Liver (tissue), 10 donors: ENCODE data around the gene TMBIM1. TPM values are rescaled to one million over a fixed set of nuclear protein-coding genes. Genes with fewer than 3 reads are reported as not detected.

Experiments used
- DNase-seq: peaks from one replicate; pipeline ENCODE4 v3.0.0-alpha.2; 2017; ENCODE audit warnings: low spot score
- H3K27ac ChIP-seq, 2 donors: one replicate each; pipeline ENCODE4 v1.7.0; 2013; ENCODE audit warnings: inconsistent platforms in 2 of 2, low read length in 2 of 2, control low read depth in 1 of 2, low read depth in 1 of 2, mild to moderate bottlenecking in 1 of 2
- H3K27me3 ChIP-seq, 4 donors: one replicate each; pipeline versions ENCODE4 v1.6.1 to v1.7.0; 2013; ENCODE audit warnings: low read length in 3 of 4, inconsistent platforms in 1 of 4, mild to moderate bottlenecking in 1 of 4, moderate library complexity in 1 of 4; ENCODE audit not compliant: control insufficient read depth in 4 of 4, insufficient read depth in 4 of 4
- H3K36me3 ChIP-seq, 4 donors: one replicate each; pipeline versions ENCODE4 v1.6.1 to v1.7.0; 2013; ENCODE audit warnings: low read length in 3 of 4, mild to moderate bottlenecking in 3 of 4, low read depth in 1 of 4, moderate library complexity in 1 of 4; ENCODE audit not compliant: control insufficient read depth in 4 of 4, insufficient read depth in 3 of 4
- H3K4me1 ChIP-seq, 4 donors: one replicate each; pipeline versions ENCODE4 v1.6.1 to v1.7.0; 2013; ENCODE audit warnings: low read length in 3 of 4, mild to moderate bottlenecking in 3 of 4, moderate library complexity in 1 of 4; ENCODE audit not compliant: control insufficient read depth in 4 of 4, insufficient read depth in 4 of 4
- H3K4me3 ChIP-seq, 3 donors: one replicate each; pipeline versions ENCODE4 v1.6.1 to v1.7.0; 2013; ENCODE audit warnings: low read length in 3 of 3, control low read depth in 1 of 3, low read depth in 1 of 3, mild to moderate bottlenecking in 1 of 3
- H3K9ac ChIP-seq, 2 donors: one replicate each; pipeline ENCODE4 v1.7.0; 2013; ENCODE audit warnings: low read length in 2 of 2, mild to moderate bottlenecking in 2 of 2, moderate library complexity in 2 of 2, control low read depth in 1 of 2, low read depth in 1 of 2
- H3K9me3 ChIP-seq, 4 donors: one replicate each; pipeline versions ENCODE4 v1.6.1 to v1.7.0; 2013; ENCODE audit warnings: low read length in 3 of 4; ENCODE audit not compliant: control insufficient read depth in 4 of 4
- ATF3 ChIP-seq: IDR thresholded peaks from 2 replicates; pipeline ENCODE4 v1.6.1; 2016; ENCODE audit warnings: antibody characterized with exemption
- CTCF ChIP-seq: fragments of 150-350 bp; IDR thresholded peaks from 2 replicates; pipeline ENCODE4 v1.5.1; 2017; ENCODE audit warnings: improper control_type of control experiment, low read depth, low read length; ENCODE audit not compliant: missing input control
- EGR1 ChIP-seq, 2 donors: IDR thresholded peaks; 2 replicates each; pipeline ENCODE4 v1.6.1; 2016 to 2018; ENCODE audit warnings: antibody characterized with exemption in 2 of 2, low read depth in 2 of 2
- FOXA1 ChIP-seq: IDR thresholded peaks from 2 replicates; pipeline ENCODE4 v1.6.1; 2016; ENCODE audit warnings: antibody characterized with exemption
- FOXA2 ChIP-seq: IDR thresholded peaks from 2 replicates; pipeline ENCODE4 v1.6.1; 2016; ENCODE audit warnings: antibody characterized with exemption
- GABPA ChIP-seq, 2 donors: IDR thresholded peaks in 1 of 2; conservative IDR thresholded peaks in 1 of 2; 2 replicates each; pipeline ENCODE4 v1.6.1; 2016; ENCODE audit warnings: antibody characterized with exemption in 2 of 2, mild to moderate bottlenecking in 1 of 2, moderate library complexity in 1 of 2
- HNF4A ChIP-seq, 2 donors: conservative IDR thresholded peaks; 2 replicates each; pipeline ENCODE4 v1.6.1; 2016; ENCODE audit warnings: antibody characterized with exemption in 2 of 2, mild to moderate bottlenecking in 2 of 2
- HNF4G ChIP-seq: IDR thresholded peaks from 2 replicates; pipeline ENCODE4 v1.6.1; 2016; ENCODE audit warnings: antibody characterized with exemption
- JUND ChIP-seq, 2 donors: IDR thresholded peaks; 2 replicates each; pipeline ENCODE4 v1.6.1; 2016; ENCODE audit warnings: antibody characterized with exemption in 2 of 2
- MAX ChIP-seq: IDR thresholded peaks from 2 replicates; pipeline ENCODE4 v1.6.1; 2016; ENCODE audit warnings: antibody characterized with exemption
- NR2F2 ChIP-seq: IDR thresholded peaks from 2 replicates; pipeline ENCODE4 v1.6.1; 2016; ENCODE audit warnings: antibody characterized with exemption
- RAD21 ChIP-seq, 2 donors: IDR thresholded peaks; 2 replicates each; pipeline ENCODE4 v1.6.1; 2016; ENCODE audit warnings: antibody characterized with exemption in 2 of 2, mild to moderate bottlenecking in 2 of 2
- REST ChIP-seq: IDR thresholded peaks from 2 replicates; pipeline ENCODE4 v1.6.1; 2016; ENCODE audit warnings: antibody characterized with exemption, mild to moderate bottlenecking
- RXRA ChIP-seq, 2 donors: IDR thresholded peaks; 2 replicates each; pipeline ENCODE4 v1.6.1; 2017 to 2018; ENCODE audit warnings: antibody characterized with exemption in 2 of 2, mild to moderate bottlenecking in 1 of 2
- SP1 ChIP-seq: IDR thresholded peaks from 2 replicates; pipeline ENCODE4 v1.6.1; 2018; ENCODE audit warnings: antibody characterized with exemption, mild to moderate bottlenecking
- TAF1 ChIP-seq: conservative IDR thresholded peaks from 2 replicates; pipeline ENCODE4 v1.6.1; 2016; ENCODE audit warnings: antibody characterized with exemption, mild to moderate bottlenecking
- YY1 ChIP-seq: IDR thresholded peaks from 2 replicates; pipeline ENCODE4 v1.6.1; 2016; ENCODE audit warnings: antibody characterized with exemption, mild to moderate bottlenecking
- ZBTB33 ChIP-seq: IDR thresholded peaks from 2 replicates; pipeline ENCODE4 v1.6.1; 2016; ENCODE audit warnings: antibody characterized with exemption
- WGBS: extraction: QIAGEN DNeasy Blood & Tissue Kit; methylation state at CpG from one replicate; pipeline ENCODE4 v1.1.7; 2013; 5-methylcytosine and 5-hydroxymethylcytosine counted together
- polyA plus RNA-seq, 2 donors: library from polyadenylated mRNA; stranded (reverse) in 1 of 2; unstranded in 1 of 2; fragments of 200-250 nt in 1 of 2; fragments of >200 nt in 1 of 2; fragmentation: Nextera tagmentation in 1 of 2; extraction: Ambion mirVana in 1 of 2; gene quantifications; one replicate each; pipeline versions ENCODE4 v1.2.1 to v1.2.3, GENCODE V29; 2013 to 2015
- small RNA-seq: library from RNA; depleted of rRNA; stranded (forward); fragments of <200 nt; gene quantifications from one replicate; pipeline ENCODE3, GENCODE V24; 2014
- total RNA-seq, 2 donors: library from RNA; depleted of rRNA; stranded (reverse); fragments of >200 nt; gene quantifications; one replicate each; pipeline ENCODE4 v1.2.3, GENCODE V29; 2014
- donor health status: healthy.
- donor health status: healthy.
- donor health status: healthy.
- donor health status: healthy.
- donor health status: healthy.

TMBIM1 gene
- total and polyA plus RNA-seq, 4 donors: 61.8 to 133 (median 114) TPM

- WGBS: 89% methylated on average over 3 of the region's 3 CpGs
- Histone ChIP-seq H3K27me3 (no peaks in the 10 kb centered on the region), H3K4me3 (no peak overlapping the region), H3K27ac (no peak overlapping the region), H3K4me1 (peaks cover 0 to 5% (median 1%) of the 10 kb centered on the region in 4 donors), H3K9me3 (no peaks in the 10 kb centered on the region), H3K36me3 (peaks cover 3 to 21% (median 16%) of the 10 kb centered on the region in 4 donors), H3K9ac (no peak overlapping the region)
- DNase-seq: no peak
- TF ChIP-seq GABPA (IDR thresholded peaks at IDR 0.05 in 1 of 2, conservative IDR thresholded peaks at IDR 0.05 in 1 of 2) (no peak), EGR1 (IDR thresholded peaks at IDR 0.05; ENCODE audit: low read depth in 2 of 2) (no peak), ZBTB33 (no peak), SP1 (no peak), YY1 (no peak), JUND (IDR thresholded peaks at IDR 0.05) (no peak), FOXA2 (no peak), NR2F2 (no peak), RXRA (IDR thresholded peaks at IDR 0.05) (no peak), ATF3 (no peak), HNF4G (no peak), TAF1 (no peak), REST (no peak), HNF4A (conservative IDR thresholded peaks at IDR 0.05) (no peak), RAD21 (IDR thresholded peaks at IDR 0.05) (no peak), FOXA1 (no peak), MAX (no peak), CTCF (no peak)
Measured at GRCh38 chr2:218226903-218227302, 65.4 kb downstream of the TMBIM1 start.

Small RNA genes lying within 50 kb of the gene (small RNA-seq; reads per million reads assigned to genes)
- not detected for gene MIR6810

Other genes with a start within 250 kb of the TMBIM1 start
- gene RUFY4, start 223.2 kb downstream of the TMBIM1 start, total RNA-seq: under 1 TPM; 0.05 to 0.08 TPM
- under 1 TPM in 1 of 2 donors, not detected in 1; 0.08 TPM for gene RUFY4, start 223.2 kb downstream of the TMBIM1 start, polyA plus RNA-seq
- gene CXCR2, start 166.5 kb downstream of the TMBIM1 start, total RNA-seq: 1 to 10 TPM in 1 of 2 donors, under 1 TPM in 1; 0.47 to 1.3 TPM
- 1 to 10 TPM in 1 of 2 donors, under 1 TPM in 1; 0.60 to 1.8 TPM for gene CXCR2, start 166.5 kb downstream of the TMBIM1 start, polyA plus RNA-seq
- gene CXCR1, start 125.5 kb downstream of the TMBIM1 start, total RNA-seq: 1 to 10 TPM in 1 of 2 donors, under 1 TPM in 1; 0.33 to 1.8 TPM
- gene CXCR1, start 125.5 kb downstream of the TMBIM1 start, polyA plus RNA-seq: 1 to 10 TPM in 1 of 2 donors, under 1 TPM in 1; 0.26 to 1.1 TPM
- gene ARPC2, start 75.3 kb downstream of the TMBIM1 start, total RNA-seq: 10 to 100 TPM; 58.1 to 74.7 TPM
- 10 to 100 TPM; 72.8 to 83.6 TPM for gene ARPC2, start 75.3 kb downstream of the TMBIM1 start, polyA plus RNA-seq
- 1 to 10 TPM in 1 of 2 donors, under 1 TPM in 1; 0.42 to 1.4 TPM for gene GPBAR1, start 31.5 kb downstream of the TMBIM1 start, total RNA-seq
- gene GPBAR1, start 31.5 kb downstream of the TMBIM1 start, polyA plus RNA-seq: 1 to 10 TPM; 2.1 to 2.7 TPM
- gene AAMP, start 22.4 kb downstream of the TMBIM1 start, total RNA-seq: 100 to 1,000 TPM in 1 of 2 donors, 10 to 100 TPM in 1; 79.9 to 116 TPM
- 10 to 100 TPM; 63.6 to 69.2 TPM for gene AAMP, start 22.4 kb downstream of the TMBIM1 start, polyA plus RNA-seq
- 10 to 100 TPM; 28.5 to 68.6 TPM for gene PNKD, start 22.0 kb downstream of the TMBIM1 start, total RNA-seq
- 100 to 1,000 TPM; 121 to 161 TPM for gene PNKD, start 22.0 kb downstream of the TMBIM1 start, polyA plus RNA-seq
- not detected for gene CATIP, start 64.4 kb upstream of the TMBIM1 start, total RNA-seq
- under 1 TPM; 0.05 to 0.35 TPM for gene CATIP, start 64.4 kb upstream of the TMBIM1 start, polyA plus RNA-seq
- gene SLC11A1, start 89.8 kb upstream of the TMBIM1 start, total RNA-seq: 10 to 100 TPM in 1 of 2 donors, 1 to 10 TPM in 1; 1.4 to 23.0 TPM
- gene SLC11A1, start 89.8 kb upstream of the TMBIM1 start, polyA plus RNA-seq: 1 to 10 TPM; 2.7 to 3.8 TPM
- gene CTDSP1, start 107.4 kb upstream of the TMBIM1 start, total RNA-seq: 10 to 100 TPM; 46.6 to 66.5 TPM
- 10 to 100 TPM; 38.3 to 76.5 TPM for gene CTDSP1, start 107.4 kb upstream of the TMBIM1 start, polyA plus RNA-seq
- 10 to 100 TPM; 42.3 to 72.0 TPM for gene VIL1, start 126.6 kb upstream of the TMBIM1 start, total RNA-seq
- 10 to 100 TPM; 16.4 to 21.0 TPM for gene VIL1, start 126.6 kb upstream of the TMBIM1 start, polyA plus RNA-seq